C1 segment of cervical spinal cord (tissue), 14 donors: ENCODE measurements around the gene LPIN1.

ENCODE experiments used
- DNase-seq, 14 donors: peaks; one replicate each; lab custom pipeline; 2025; lab: John Stamatoyannopoulos, UW

LPIN1 gene

GRCh38 chr2:11746376-11746806 is at the start of gene LPIN1:
Gene LPIN1 (plus strand): TSS chr2:11746632. CDS start chr2:11765542, 18,910 bp downstream.
- peak; percentile 52 to 94 (median 84) for DNase-seq

GRCh38 chr2:11696736-11697102 is 49.7 kb upstream of the LPIN1 start:
- no peak for DNase-seq

- peak in 8 of 14 donors; percentile 7 to 88 (median 32) for DNase-seq
These were observed 49.1 kb upstream of the LPIN1 start for GRCh38 chr2:11697103-11697871.

GRCh38 chr2:11698009-11698922 is 48.2 kb upstream of the LPIN1 start:
- peak in 3 of 14 donors; percentile 16 to 76 (median 47) for DNase-seq

GRCh38 chr2:11699686-11700670 is 46.5 kb upstream of the LPIN1 start:
- DNase-seq, result no peak

- DNase-seq, result no peak
These were observed 45.2 kb upstream of the LPIN1 start for GRCh38 chr2:11701206-11701605.

GRCh38 chr2:11701751-11702301 is 44.6 kb upstream of the LPIN1 start:
- peak in 2 of 14 donors; percentile 16 to 45 for DNase-seq

GRCh38 chr2:11702946-11703345 is 43.5 kb upstream of the LPIN1 start:
- no peak for DNase-seq

GRCh38 chr2:11703700-11704099 is 42.7 kb upstream of the LPIN1 start:
- DNase-seq, result no peak

- no peak for DNase-seq
These were observed 41.4 kb upstream of the LPIN1 start for GRCh38 chr2:11705063-11705462.

GRCh38 chr2:11705711-11706110 is 40.7 kb upstream of the LPIN1 start:
- DNase-seq, result no peak

- no peak for DNase-seq
These were observed 38.3 kb upstream of the LPIN1 start for GRCh38 chr2:11708106-11708505.

GRCh38 chr2:11709293-11709692 is 37.1 kb upstream of the LPIN1 start:
- no peak for DNase-seq

GRCh38 chr2:11710210-11710609 is 36.2 kb upstream of the LPIN1 start:
- peak in 1 of 14 donors; percentile 16 for DNase-seq

- no peak for DNase-seq
These were observed 35.6 kb upstream of the LPIN1 start for GRCh38 chr2:11710632-11711353.

GRCh38 chr2:11711354-11711716 is 35.1 kb upstream of the LPIN1 start:
- no peak for DNase-seq

- DNase-seq, result no peak
These were observed 34.7 kb upstream of the LPIN1 start for GRCh38 chr2:11711751-11712150.

GRCh38 chr2:11712866-11713265 is 33.6 kb upstream of the LPIN1 start:
- DNase-seq, result no peak

- DNase-seq, result no peak
These were observed 32.6 kb upstream of the LPIN1 start for GRCh38 chr2:11713815-11714214.

GRCh38 chr2:11715987-11716652 is 30.3 kb upstream of the LPIN1 start:
- no peak for DNase-seq
